ENCODE measurements around the gene MAPK14.

DNA sequence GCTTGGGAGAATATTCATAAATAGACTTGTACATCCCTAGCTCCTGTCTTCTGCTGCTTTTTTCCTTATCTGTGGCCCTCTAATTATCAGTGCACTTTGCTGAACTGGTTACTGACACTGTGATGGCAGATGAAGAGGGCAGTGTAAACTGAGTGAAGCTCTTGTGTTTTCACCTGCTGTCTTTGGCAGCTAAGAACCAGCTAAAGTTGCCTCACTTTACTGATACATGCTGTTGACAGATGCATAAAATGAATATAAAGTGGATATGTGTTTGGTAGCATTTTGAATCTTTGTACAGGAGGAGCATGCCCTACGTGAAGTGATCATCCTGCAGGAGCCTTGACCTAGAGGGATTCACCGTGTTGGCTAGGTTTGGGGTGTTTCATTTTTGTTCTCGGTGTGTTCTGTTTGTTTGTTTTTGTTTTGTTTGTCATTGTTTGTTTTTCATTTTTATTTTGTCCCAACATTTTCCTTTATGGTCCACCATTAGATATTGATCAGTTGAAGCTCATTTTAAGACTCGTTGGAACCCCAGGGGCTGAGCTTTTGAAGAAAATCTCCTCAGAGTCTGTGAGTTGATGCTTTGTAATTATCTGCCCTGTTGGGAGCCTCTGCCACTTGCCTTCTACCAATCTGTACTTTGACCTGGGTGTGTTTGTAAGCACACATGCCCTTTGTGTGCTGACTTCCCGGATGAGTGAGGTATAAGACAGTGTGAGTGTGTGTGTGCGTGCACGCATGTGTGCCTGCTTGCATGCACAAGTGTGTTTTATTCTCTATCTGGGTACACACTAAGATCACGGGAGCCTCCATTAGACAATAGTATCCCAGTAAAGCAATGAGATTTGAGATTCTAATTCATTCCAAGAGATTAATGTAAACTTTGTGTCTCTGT, 68.1 kb downstream of the MAPK14 start:
- TF ChIP-seq, protein P1, sequence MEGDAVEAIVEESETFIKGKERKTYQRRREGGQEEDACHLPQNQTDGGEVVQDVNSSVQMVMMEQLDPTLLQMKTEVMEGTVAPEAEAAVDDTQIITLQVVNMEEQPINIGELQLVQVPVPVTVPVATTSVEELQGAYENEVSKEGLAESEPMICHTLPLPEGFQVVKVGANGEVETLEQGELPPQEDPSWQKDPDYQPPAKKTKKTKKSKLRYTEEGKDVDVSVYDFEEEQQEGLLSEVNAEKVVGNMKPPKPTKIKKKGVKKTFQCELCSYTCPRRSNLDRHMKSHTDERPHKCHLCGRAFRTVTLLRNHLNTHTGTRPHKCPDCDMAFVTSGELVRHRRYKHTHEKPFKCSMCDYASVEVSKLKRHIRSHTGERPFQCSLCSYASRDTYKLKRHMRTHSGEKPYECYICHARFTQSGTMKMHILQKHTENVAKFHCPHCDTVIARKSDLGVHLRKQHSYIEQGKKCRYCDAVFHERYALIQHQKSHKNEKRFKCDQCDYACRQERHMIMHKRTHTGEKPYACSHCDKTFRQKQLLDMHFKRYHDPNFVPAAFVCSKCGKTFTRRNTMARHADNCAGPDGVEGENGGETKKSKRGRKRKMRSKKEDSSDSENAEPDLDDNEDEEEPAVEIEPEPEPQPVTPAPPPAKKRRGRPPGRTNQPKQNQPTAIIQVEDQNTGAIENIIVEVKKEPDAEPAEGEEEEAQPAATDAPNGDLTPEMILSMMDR (IDR thresholded peaks at IDR 0.05; ENCODE audit: low read depth, low read length, missing input control), result no peak
- TF ChIP-seq JUND (IDR thresholded peaks at IDR 0.05) (peak; percentile 83 to 92), YY1 (IDR thresholded peaks at IDR 0.05) (peak; percentile 54)
- TF ChIP-seq, protein P2, sequence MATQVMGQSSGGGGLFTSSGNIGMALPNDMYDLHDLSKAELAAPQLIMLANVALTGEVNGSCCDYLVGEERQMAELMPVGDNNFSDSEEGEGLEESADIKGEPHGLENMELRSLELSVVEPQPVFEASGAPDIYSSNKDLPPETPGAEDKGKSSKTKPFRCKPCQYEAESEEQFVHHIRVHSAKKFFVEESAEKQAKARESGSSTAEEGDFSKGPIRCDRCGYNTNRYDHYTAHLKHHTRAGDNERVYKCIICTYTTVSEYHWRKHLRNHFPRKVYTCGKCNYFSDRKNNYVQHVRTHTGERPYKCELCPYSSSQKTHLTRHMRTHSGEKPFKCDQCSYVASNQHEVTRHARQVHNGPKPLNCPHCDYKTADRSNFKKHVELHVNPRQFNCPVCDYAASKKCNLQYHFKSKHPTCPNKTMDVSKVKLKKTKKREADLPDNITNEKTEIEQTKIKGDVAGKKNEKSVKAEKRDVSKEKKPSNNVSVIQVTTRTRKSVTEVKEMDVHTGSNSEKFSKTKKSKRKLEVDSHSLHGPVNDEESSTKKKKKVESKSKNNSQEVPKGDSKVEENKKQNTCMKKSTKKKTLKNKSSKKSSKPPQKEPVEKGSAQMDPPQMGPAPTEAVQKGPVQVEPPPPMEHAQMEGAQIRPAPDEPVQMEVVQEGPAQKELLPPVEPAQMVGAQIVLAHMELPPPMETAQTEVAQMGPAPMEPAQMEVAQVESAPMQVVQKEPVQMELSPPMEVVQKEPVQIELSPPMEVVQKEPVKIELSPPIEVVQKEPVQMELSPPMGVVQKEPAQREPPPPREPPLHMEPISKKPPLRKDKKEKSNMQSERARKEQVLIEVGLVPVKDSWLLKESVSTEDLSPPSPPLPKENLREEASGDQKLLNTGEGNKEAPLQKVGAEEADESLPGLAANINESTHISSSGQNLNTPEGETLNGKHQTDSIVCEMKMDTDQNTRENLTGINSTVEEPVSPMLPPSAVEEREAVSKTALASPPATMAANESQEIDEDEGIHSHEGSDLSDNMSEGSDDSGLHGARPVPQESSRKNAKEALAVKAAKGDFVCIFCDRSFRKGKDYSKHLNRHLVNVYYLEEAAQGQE (IDR thresholded peaks at IDR 0.05), result peak; percentile 66
